ENCODE data around the gene ART1.

Gene ART1

DNA sequence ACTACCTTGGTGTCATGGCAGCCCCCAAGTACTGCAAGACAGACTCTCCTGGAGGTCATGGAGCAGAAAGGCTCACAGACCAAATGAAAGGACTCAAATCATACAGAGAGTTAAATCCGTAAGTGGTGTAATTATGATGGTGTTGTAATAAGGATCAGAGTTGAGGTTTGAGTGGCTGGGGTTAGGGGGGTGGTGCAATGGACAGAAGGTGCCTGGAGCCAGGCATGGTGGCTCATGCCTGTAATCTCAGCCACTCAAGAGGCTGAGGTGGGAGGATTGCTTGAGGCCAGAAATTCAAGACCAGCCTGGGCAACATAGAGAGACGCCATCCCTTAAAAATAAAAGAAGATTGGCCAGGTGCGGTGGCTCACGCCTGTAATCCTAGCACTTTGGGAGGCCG is 21.8 kb upstream of the ART1 start:
- no peak for ATAC-seq (ENCODE audit: low read depth)
- no peaks in the 10 kb centered on the region for H3K27me3 ChIP-seq (ENCODE audit: insufficient read depth, poor library complexity, severe bottlenecking)

DNA sequence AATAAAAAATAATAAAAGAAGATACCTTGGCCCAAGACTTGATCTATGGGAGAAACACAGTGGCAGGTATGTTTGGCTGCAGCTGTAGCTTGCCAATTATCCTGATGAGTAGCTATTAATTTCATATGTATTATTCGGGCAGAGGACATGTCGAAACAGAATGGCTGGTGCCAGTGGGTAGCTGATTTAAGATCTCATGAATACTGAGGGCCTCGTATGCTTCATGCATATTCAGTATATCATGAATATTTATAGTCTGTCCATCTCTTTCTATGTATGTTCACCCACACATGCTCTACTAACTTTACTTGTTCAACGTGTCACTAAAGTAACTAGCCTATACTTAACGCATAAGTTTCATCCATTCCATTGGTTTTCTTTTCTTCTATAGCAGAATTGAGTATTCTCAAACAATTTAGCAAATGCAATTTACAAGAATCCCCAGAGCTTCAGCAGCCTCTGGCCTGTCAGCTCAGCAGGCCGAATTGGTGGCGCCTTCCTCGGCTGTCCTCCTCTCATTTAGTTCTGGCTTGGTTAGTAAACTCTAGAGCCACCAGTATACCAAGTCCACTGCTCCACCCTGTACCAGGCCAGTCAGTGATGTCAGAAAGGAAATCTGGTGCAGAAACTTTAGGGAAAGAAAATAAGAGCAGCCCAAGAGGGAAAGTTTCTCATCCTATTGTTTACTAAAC is 21.0 kb upstream of the ART1 start:
- H3K36me3 ChIP-seq (ENCODE audit: low read depth) = no peaks in the 10 kb centered on the region
- no peak overlapping the region for H3K27ac ChIP-seq (ENCODE audit: poor library complexity, severe bottlenecking)
- H3K4me3 ChIP-seq (ENCODE audit: severe bottlenecking) = no peak overlapping the region
- ATAC-seq (ENCODE audit: low read depth) (no peak), DNase-seq (ENCODE audit: low spot score) (no peak)
- H3K4me1 ChIP-seq (ENCODE audit: insufficient read depth, poor library complexity, severe bottlenecking) = no peaks in the 10 kb centered on the region
- TF ChIP-seq, protein P1, sequence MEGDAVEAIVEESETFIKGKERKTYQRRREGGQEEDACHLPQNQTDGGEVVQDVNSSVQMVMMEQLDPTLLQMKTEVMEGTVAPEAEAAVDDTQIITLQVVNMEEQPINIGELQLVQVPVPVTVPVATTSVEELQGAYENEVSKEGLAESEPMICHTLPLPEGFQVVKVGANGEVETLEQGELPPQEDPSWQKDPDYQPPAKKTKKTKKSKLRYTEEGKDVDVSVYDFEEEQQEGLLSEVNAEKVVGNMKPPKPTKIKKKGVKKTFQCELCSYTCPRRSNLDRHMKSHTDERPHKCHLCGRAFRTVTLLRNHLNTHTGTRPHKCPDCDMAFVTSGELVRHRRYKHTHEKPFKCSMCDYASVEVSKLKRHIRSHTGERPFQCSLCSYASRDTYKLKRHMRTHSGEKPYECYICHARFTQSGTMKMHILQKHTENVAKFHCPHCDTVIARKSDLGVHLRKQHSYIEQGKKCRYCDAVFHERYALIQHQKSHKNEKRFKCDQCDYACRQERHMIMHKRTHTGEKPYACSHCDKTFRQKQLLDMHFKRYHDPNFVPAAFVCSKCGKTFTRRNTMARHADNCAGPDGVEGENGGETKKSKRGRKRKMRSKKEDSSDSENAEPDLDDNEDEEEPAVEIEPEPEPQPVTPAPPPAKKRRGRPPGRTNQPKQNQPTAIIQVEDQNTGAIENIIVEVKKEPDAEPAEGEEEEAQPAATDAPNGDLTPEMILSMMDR (IDR thresholded peaks at IDR 0.05; ENCODE audit: poor library complexity, severe bottlenecking) = no peak
- H3K9me3 ChIP-seq (ENCODE audit: severe bottlenecking) = no peaks in the 10 kb centered on the region
- no peaks in the 10 kb centered on the region for H3K27me3 ChIP-seq (ENCODE audit: insufficient read depth, poor library complexity, severe bottlenecking)

More for the DNA sequence above, 21.8 kb upstream of the ART1 start:
- no peak overlapping the region for H3K4me3 ChIP-seq (ENCODE audit: severe bottlenecking)
- no peaks in the 10 kb centered on the region for H3K4me1 ChIP-seq (ENCODE audit: insufficient read depth, poor library complexity, severe bottlenecking)
- H3K27ac ChIP-seq (ENCODE audit: poor library complexity, severe bottlenecking) = no peak overlapping the region
- DNase-seq (ENCODE audit: low spot score) = peak; percentile 7
- no peaks in the 10 kb centered on the region for H3K36me3 ChIP-seq (ENCODE audit: low read depth)
- TF ChIP-seq, protein P1 (IDR thresholded peaks at IDR 0.05; ENCODE audit: poor library complexity, severe bottlenecking) = no peak
- H3K9me3 ChIP-seq (ENCODE audit: severe bottlenecking) = no peaks in the 10 kb centered on the region

DNA sequence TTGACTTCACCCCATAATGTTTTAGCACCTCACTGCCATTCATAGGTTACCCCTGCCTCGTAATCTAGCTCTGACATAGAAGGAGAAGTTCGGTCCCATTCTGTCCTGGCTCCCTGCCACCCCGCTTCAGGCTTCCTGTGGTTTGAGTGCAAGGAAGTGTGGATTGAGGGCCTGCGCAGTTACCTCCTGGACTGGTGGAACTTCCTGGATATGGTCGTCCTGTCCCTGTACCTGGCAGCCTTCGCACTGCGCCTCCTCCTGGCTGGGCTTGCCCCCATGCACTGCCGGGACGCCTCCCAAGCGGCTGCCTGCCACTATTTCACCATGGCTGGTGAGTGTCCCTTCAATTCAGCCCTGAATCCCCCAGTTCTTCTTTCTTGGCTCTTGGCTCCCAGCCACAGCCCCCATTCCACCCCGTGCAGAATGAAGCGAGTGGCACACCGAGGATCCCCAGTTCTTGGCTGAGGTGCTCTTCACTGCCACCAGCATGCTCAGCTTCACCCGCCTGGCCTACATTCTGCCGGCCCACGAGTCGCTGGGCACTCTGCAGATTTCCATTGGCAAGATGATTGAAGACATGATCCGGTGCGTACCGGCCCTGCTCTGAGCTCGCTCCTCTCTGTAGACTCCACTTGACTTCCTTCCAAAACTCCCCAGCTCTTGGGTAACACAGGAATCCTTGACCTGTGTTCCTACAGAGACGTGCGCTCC is 18.5 kb upstream of the ART1 start:
- Histone ChIP-seq H3K4me1 (ENCODE audit: insufficient read depth, poor library complexity, severe bottlenecking) (no peaks in the 10 kb centered on the region), H3K27ac (ENCODE audit: poor library complexity, severe bottlenecking) (no peak overlapping the region), H3K9me3 (ENCODE audit: severe bottlenecking) (no peaks in the 10 kb centered on the region), H3K4me3 (ENCODE audit: severe bottlenecking) (no peak overlapping the region), H3K36me3 (ENCODE audit: low read depth) (no peaks in the 10 kb centered on the region), H3K27me3 (ENCODE audit: insufficient read depth, poor library complexity, severe bottlenecking) (no peaks in the 10 kb centered on the region)
- no peak for DNase-seq (ENCODE audit: low spot score)
- TF ChIP-seq, protein P1 (IDR thresholded peaks at IDR 0.05; ENCODE audit: poor library complexity, severe bottlenecking) = no peak
- ATAC-seq (ENCODE audit: low read depth) = no peak

DNA sequence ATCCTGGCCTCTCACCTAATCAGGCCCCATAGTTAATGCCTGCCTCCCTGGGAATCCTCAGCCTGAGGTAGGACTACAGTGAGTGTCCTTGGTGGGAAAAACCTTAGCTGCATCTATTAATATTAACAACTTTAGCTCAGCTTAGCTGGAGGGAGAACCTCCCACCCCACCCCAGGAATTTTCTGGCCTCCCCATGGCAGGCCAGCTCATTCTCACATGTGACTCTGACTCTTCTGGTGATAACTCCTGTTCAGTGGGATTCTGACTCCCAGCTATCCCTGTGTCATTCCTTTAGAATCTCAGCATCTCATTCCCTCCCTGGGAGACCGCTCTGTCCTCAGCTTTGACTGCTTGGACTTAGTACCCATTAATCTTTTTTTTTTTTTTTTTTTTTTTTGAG is 17.6 kb upstream of the ART1 start:
- H3K27me3 ChIP-seq (ENCODE audit: insufficient read depth, poor library complexity, severe bottlenecking) = no peaks in the 10 kb centered on the region
- no peak overlapping the region for H3K27ac ChIP-seq (ENCODE audit: poor library complexity, severe bottlenecking)
- no peaks in the 10 kb centered on the region for H3K9me3 ChIP-seq (ENCODE audit: severe bottlenecking)
- H3K36me3 ChIP-seq (ENCODE audit: low read depth) = no peaks in the 10 kb centered on the region
- H3K4me1 ChIP-seq (ENCODE audit: insufficient read depth, poor library complexity, severe bottlenecking) = no peaks in the 10 kb centered on the region
- no peak overlapping the region for H3K4me3 ChIP-seq (ENCODE audit: severe bottlenecking)
- no peak for ATAC-seq (ENCODE audit: low read depth)
- no peak for DNase-seq (ENCODE audit: low spot score)
- TF ChIP-seq, protein P1 (IDR thresholded peaks at IDR 0.05; ENCODE audit: poor library complexity, severe bottlenecking) = no peak

DNA sequence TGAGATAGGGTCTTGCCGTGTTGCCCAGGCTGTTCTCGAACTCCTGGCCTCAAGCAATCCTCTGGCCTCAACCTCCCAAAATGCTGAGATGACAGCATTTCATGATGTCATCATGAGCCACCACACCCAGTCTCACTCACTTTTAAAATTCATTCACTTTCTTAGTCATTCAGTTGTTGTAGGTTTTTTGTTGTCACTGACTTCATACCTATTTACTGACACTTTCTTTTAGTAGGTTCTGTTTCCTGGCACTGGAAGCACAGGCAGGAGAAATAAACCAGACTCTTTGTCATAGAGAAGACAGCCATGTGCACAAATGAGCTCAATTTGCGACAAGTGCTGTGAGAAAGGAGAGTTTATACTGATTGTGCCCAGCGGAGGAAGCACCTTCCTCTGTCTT is 13.6 kb upstream of the ART1 start:
- Histone ChIP-seq H3K4me1 (ENCODE audit: insufficient read depth, poor library complexity, severe bottlenecking) (no peaks in the 10 kb centered on the region), H3K9me3 (ENCODE audit: severe bottlenecking) (no peaks in the 10 kb centered on the region), H3K27me3 (ENCODE audit: insufficient read depth, poor library complexity, severe bottlenecking) (no peaks in the 10 kb centered on the region), H3K4me3 (ENCODE audit: severe bottlenecking) (no peak overlapping the region), H3K36me3 (ENCODE audit: low read depth) (no peaks in the 10 kb centered on the region), H3K27ac (ENCODE audit: poor library complexity, severe bottlenecking) (no peak overlapping the region)
- TF ChIP-seq, protein P1 (IDR thresholded peaks at IDR 0.05; ENCODE audit: poor library complexity, severe bottlenecking) = no peak
- DNase-seq (ENCODE audit: low spot score) (no peak), ATAC-seq (ENCODE audit: low read depth) (no peak)

All from RWPE2 (cell line).